ENCODE results near the gene KCNQ1OT1.

Gene KCNQ1OT1

DNA sequence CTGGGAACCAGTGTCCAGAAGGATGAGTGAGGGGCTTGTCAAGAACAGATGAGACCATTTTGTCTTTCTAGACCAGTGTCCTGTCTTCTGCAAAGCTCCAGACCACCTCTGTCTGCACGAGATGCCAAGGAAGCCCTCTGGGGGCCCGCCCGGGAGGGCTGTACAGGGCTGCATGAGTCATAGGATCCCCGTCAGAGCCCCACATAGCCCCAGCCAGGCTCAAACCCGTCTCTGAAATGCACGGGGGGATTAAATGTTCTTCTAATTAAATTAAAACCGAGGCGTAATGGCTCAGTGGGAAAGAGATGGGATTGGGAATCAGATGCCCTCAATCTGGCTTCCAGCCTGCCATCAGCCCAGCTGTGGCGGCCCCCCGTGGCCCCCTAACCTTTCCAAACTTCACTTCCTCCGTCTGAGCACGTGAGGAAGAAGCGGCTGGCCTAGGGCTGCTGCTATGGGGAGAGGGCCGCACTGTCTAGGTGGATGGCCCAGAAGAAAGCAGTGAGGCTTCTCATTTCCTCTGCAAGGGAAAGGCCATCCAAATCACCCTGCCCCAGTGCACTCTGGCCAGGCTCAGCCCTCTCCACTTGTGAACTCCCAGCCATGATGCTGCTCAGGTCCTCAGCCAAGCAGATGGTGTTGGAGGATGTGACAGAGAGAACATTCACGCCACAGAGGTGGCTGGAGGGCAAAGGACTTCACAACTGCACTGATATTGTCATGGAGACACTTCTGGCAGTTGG lies 32.8 kb downstream of the KCNQ1OT1 start:
- peak; percentile 48 for DNase-seq

DNA sequence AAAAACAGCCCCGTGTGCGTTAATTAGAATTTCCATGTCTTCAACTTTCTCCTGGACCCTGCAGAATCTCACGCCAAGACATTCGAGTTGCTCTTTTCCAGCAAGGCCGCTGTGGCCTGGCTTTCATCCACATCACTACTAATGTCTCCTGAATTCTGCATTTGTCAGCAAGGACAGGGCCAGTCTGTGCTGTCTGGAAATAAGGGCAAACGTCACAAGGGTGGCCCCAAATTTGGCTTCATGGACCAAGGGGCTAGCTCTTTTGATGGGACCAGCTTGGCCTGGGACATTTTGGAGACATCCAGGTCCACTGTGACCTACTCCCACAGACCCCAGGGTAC lies 33.4 kb downstream of the KCNQ1OT1 start:
- DNase-seq: peak; percentile 56

DNA sequence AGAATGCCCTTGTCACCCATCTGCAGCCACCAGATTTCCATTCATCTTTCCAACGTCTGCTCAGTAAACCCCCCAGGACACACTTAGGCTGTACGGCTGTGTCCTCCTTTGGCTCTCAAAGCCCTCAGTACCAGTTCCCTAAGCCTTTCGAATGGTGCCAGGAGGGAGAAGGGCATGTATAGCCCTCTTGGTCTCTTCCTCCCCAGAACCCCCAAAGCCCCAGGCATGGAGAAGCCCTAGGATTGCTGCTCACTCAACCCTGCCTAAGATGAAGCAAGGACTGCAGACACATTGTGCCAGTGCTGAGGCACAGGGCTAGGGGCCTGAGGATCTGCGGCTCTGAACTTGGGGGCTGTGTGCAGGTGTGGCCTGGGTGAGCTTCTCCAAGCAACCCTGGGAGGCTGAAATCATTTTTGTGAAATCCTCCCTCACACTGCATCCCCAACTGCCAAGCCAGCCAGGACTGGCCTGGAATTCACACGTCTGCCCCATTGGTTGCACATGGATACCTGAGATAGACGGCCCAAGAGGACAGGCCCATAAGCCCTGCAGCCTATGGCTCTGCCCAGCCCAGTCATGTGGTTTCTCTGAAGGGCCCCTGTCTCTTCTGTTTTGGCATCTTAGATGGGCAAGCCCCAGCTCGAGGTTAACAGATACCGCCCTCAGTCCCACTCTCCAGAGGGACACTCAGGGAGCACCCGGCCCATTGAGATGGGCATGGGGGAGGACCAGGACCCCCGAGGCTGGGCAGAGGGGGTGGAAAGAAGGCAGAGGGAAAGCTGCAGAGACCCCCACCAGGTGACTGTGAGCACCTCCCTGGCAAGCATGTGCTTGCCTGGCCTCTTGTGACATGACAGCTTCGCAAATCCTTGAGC lies 34.0 kb downstream of the KCNQ1OT1 start:
- peak; percentile 38 for DNase-seq

DNA sequence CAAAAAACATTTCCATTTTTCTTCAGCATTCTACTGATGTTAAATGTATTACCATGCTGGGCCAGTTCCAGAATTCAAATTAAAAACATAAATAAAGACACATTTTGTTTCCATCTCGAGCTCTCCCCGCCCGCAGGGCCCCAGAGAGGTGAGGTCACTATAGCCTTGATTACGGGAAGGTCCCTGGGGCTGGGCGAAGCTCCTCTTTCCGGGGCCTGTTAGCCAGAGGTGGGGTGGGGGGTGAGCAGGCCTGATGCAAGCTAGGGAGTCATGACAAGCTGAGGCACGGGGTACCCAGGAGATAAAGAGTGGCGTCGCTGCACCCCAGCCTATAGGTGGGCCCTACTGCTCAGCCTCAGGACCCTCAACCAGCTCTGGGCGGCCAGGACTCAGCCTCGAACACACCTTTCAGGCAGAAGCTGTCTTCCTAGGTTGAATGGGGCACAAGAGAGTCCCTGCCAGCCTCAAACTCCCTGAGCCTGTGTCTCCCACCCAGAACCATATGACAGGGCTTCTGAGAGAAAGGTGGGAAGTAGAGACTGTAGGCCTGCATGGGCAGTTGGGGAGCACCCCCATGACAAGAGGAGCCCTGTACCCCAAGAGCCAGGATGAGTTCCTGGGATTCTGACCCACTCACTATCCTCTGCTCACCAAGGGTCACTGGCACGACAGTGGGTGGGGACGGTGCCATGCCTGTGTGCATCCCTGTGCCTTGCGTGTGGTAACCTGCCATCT lies 34.8 kb downstream of the KCNQ1OT1 start:
- DNase-seq: peak; percentile 51

DNA sequence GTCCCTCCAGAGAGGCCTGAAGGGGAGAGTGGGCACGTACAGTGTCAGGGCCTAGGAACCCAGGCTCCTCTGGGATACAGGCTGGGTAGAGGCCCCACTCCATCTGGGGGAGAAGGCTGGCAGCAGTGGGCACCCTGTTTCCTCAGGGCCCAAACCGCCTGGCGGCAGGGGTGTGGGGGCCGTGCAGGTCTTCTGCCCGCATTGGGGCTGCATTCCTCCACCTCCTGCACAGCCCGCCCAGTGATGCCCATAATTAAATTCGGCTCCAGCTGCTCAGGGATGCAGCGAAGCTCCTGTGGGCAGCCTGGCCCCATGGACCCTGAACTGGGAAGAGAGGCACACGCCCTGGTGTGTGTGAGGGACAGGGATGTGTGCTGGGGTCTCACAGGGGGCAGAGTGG lies 35.4 kb downstream of the KCNQ1OT1 start:
- DNase-seq: peak; percentile 36

DNA sequence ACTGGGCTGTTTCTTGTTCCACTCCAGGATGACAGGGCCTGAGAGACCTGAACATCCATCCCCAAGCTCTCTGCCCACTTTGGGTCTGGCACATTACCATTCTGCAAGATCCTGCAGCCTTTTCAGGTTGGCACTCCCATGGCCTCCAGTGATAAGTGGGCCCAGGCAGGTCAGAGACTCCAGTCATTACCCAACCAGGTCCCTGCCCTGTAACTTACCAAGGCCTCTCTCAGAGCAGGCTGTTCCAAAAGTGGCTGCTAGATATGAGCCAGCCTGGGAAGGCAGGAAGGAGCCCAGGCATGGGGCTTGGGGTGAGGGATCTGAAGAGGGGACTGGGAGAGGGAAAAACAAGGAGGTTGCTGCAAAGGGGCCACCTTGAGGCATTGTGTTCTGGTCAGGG lies 35.9 kb downstream of the KCNQ1OT1 start:
- no peak for DNase-seq

GRCh38 chr11:2663506-2663905 lies 36.3 kb downstream of the KCNQ1OT1 start:
- DNase-seq: peak; percentile 35

DNA sequence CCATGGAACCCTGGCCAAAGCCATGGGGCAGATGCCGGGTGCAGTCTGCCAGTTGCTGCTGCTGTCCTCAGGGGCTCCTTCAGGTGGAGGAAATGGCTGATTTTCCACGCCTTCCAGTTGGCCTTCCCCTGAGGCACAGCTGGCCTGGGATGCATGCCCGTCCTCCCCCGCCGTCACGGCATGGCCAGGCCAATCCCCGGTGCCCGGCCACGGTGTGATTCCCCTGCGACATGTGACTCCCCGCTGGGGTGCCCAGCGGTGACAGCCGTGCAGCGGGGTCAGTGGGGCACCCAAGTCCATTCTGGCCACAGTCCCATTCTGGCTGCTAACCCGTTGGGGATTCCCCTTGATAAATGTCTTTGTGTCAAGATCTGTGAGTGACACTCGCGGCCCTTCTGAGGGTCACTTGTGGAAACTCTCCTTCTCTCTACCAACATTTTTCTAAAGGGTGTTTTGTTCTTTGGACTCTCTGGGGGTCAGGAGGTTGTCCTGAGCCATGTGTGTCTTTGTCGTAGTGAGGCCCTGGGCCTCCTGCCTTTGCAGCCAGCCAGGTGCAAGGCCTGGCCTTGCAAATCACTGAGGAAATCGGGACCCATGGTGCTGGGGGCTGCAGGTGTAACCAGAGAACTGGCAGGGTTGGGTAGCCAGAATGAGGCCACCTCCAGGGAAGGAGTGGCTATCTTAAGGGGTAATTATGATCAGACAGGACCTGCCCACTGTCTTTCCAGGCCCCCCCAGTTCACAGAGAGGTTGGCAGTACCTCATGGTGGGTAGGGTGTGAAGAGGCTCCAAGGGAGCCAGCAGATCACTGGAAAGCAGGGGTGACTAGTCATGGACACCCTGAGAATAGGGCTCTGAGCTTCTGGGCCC lies 37.1 kb downstream of the KCNQ1OT1 start:
- peak; percentile 43 for DNase-seq

- peak; percentile 38 for DNase-seq
These were observed 37.8 kb downstream of the KCNQ1OT1 start for GRCh38 chr11:2662024-2662312.

DNA sequence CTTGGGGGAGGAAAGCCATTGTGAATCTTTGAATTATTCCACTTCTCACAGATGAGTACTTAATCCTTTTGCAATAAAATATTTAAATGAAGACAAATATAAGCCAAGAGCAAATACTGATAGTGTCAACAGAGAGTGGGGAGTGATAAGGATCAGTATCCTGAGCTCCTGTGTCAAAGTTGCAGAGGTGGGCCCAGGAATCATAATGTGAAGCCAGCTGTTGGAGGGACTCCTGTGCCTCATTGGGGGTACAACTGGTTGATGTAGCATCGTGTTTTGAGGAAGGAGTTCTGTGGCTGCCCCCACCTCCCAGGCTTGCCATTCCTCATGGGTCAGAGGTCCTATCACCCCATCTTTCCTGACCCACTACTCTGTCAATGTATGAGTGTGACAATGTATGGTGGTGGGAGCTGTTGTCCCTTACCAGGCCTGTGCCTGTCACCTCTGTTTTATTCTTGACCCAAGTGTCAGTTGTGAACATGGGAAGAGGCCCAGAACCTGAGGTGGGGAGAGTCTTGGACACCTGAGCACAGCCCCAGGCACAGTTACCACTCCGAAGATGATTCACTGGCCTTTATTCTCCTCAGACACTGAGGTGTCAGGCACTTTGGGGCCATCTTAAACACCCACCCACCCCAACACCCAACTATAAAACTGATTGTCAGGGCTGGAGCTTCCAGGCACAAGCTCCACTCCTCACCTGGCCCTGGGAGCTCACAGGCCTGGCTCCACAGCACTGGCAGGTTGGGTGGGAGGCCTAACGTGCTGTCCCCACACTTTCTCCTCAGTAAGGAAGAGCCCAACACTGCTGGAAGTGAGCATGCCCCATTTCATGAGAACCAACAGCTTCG lies 38.4 kb downstream of the KCNQ1OT1 start:
- no peak for DNase-seq

DNA sequence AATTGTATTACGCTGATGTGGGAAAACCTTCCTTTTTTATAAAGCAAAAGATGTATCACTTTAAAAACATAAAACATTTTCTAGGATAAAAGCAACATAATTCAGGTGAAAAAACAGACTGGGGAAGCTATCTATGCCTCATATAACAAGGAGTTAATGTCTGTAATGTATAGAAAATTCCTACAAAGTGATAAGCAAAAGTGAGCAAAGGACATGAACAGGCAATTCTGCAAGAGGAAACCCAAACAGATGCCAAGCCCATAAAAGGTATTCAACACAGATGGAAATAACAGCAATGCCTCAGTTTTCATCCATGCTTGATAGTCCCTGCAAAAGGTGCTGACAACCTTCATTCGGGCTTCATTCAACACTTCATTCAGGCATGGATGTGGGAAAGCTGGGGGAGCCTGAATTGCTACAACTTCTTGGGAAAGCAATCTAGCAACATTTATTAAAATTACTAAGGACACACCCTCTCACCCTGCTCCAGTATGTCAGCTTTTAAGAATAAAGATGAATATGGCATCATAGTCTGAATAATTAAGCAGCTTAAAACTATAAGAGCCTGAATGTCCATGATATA lies 39.3 kb downstream of the KCNQ1OT1 start:
- no peak for DNase-seq

DNA sequence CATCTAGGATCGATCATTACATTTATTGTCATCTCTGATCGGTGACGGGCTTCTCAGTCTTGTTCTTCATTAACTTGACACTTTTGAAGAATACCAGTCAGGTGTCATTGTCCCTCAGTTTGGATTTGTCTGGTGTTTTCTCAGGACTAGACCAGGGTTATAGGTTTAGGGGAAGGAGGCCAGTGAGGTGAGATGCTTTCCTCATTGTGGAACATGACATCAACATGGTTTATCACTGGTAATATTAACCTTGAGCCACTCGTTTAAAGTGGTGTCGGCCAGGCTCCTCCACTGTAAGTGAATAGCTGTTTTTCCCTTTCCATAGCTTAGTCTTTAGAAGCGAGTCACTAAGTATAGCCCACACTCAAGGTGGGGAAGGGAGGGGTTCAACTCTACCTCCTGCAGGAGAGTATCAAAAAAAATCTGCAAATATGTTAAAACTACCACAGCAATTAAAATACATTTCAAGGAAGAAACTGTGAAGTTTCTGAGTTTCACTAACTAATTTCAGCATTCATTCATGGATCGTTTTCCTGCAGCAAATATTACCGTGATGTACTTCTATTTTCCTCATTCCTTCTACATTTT lies 42.0 kb downstream of the KCNQ1OT1 start:
- no peak for DNase-seq

GRCh38 chr11:2656859-2657258 lies 42.9 kb downstream of the KCNQ1OT1 start:
- no peak for DNase-seq

DNA sequence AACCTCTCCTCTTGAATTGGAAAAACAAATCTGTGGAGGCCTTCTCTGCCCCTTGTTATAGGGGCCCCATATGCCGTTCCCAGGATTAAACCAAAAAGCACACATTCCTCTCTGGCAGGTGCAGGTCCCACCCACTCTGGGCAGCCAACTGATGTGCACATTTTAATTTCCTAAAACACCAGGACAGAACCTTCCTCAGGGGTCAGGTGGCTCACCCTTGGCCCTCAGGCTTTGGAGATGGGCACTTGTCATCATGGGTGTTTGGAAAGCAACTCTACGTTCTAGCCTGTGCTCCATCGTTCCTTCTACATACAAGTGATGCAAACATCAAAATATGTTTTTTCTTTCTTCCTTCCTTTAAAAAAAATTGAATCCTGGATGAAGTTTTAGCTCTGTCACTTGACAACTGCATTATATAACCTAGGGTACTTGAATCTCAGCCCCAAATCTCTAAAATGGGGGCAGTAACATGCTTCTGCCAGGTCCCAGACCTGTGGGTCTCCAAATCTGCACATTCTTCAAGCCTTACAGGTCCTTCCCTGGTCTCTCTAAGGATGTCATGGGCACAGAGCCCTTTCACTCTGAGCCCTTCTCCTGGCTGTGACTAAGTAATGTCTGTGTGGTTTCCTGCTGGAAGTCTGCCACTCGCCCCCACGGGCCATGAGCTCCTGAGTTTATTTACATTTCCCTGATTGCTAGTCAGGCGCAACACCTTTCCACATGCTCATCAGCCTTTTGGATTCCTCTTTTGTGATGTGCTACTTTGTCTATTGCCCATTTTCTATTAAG lies 43.8 kb downstream of the KCNQ1OT1 start:
- DNase-seq: no peak

GRCh38 chr11:2655016-2655719 lies 44.6 kb downstream of the KCNQ1OT1 start:
- DNase-seq: no peak

DNA sequence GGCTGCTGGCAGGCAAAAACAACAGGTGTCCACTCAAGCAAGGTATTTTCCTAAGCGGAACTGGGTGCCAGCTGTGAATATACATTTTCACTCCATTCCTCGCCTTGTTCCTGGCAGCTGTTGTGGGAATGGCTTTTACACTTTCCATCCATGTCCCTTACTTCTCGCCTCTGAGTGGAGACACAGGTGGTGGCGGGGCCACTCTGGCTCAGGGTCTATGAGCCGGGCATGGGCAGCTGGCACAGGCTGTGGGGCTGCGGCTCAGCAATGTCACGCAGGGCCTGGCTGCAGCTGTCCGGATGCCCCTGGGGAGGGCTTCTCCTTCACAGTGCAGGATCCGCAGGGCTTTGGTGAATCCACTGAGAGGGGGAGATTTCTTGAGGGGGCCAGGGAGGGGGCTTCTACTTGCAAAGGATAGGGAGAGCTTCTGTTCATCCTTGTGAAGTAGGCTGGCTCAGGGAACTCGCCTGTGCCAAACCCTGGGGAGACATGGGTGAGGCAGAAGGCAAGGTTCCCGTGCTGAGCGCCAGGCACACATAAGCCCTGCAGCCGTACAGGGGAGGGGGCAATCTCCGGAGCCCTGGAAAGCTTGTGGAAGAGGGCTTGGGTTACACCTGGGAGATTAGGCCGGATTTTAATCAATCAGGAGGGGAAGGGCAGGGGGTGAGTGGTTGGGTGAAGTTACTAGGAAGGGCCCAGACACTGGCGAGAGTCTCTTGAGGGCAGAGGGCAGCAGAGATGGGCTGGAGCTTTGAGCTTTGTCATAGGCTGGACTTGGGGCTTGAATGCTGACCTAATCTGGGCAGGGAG lies 45.7 kb downstream of the KCNQ1OT1 start:
- DNase-seq: peak; percentile 72

- DNase-seq: peak; percentile 49
These were observed 46.6 kb downstream of the KCNQ1OT1 start for GRCh38 chr11:2653198-2653551.

DNA sequence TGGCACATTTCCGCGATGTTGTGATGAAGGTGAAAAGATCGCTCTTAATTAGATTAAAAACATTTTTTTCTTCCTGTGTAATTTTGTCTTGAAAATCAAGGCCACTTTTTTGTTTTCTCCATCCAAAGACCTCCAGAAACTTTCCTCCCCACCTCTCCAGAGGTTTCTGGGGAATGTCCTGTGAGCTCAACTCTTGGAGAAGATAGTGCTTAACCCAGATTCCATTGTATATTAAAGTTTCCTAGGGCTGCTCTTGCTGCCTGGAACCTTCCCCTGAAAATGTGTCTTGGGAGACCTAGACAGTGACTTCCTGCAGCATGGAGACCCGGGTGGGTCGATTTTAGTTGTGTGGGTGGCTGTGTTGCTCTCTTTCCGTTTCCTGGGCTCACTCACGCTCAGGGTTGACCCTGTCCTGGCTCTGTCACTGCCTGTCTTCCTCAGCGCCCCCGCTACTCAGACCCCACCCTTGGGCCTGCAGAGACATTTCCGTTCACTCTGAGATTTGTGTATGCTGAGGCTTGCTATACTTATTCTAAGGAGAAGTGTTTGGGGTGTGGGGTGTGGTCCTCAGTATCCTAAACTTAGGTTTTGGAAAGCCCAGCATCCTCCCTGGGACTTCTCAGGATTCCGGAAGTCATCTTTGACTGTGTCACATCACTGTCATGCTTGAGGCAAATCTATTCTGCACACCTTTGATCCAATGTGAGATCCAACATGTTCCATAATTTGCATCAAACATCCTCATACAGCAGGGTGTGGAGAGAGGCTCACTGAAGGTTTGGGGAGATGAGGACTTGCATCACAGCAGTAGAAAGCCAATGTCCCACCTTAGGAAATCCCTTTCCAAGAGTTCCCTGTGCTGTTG lies 47.2 kb downstream of the KCNQ1OT1 start:
- peak; percentile 50 for DNase-seq

Data from right forelimb (tissue), 1 donor.